Body of pancreas (tissue), 4 donors: ENCODE results near the gene ATP8A2.

Experiments
- CTCF ChIP-seq, 7 experiments: fragments of 450-650 bp in 4 of 7; fragments of 200-600 bp in 3 of 7; sonication (generic) in 3 of 7; IDR thresholded peaks; one replicate each; pipeline ENCODE4 v1.5.1; 2016 to 2019; ENCODE audit warnings: antibody characterized with exemption in 7 of 7
- POLR2A ChIP-seq, 3 donors: fragments of 450-650 bp; IDR thresholded peaks; one replicate each; pipeline ENCODE4 v1.6.1; 2016; ENCODE audit warnings: antibody characterized with exemption in 3 of 3, mild to moderate bottlenecking in 2 of 3

DNA sequence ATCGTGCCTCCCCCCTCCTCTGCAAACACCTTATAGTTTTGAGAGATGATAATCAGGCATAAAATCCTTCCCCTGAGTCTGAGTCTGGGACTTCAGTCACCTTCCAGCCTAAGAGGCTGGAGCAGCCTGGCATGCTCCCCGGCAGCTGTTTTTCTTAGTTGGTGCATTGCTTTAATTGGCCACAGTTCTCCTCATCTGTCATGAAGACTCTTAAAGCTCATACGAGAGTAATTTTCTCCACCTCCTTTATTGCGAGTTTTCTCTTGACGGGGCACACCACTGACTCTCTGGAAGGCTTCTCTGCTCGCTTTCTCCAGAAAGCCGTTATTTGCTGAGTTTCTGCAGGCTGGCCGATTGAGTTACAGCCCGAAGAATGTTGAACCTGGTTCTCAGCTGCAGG is 310.5 kb downstream of the ATP8A2 start:
- TF ChIP-seq CTCF (IDR thresholded peaks at IDR 0.05) (no peak), POLR2A (IDR thresholded peaks at IDR 0.05) (no peak)
